SK-N-SH (cell line): ENCODE results near the gene CEACAM16. TPM values are rescaled to one million over a fixed set of nuclear protein-coding genes. Genes with fewer than 3 reads are reported as not detected.
A peak's percentile ranks its signal among the peaks of the same experiment; 100 is the strongest.

ENCODE experiments used
- CTCF ChIA-PET: fragments of 300-600, 350-600 bp; formaldehyde crosslinking; extraction: SDS; loops from one replicate; lab custom pipeline; 2021; lab: Yijun Ruan, JAX
- POLR2A ChIA-PET: fragments of 350-600 bp; sonication (Branson Sonifier 250); formaldehyde crosslinking; extraction: SDS; loops from one replicate; lab custom pipeline; 2020; ENCODE audit warnings: antibody characterized with exemption, inconsistent platforms; lab: Yijun Ruan, JAX
- DNase-seq: peaks from one replicate; pipeline ENCODE4 v3.0.0; 2012
- H2AFZ ChIP-seq: fragments of 200-600 bp; sonication (generic); 2 replicates; pipeline ENCODE4 v1.8.1; 2016; ENCODE audit warnings: antibody characterized with exemption, mild to moderate bottlenecking, low read depth
- H3F3A ChIP-seq: fragments of 200-600 bp; sonication (generic); replicated peaks from 2 replicates; pipeline ENCODE3; 2016; ENCODE audit warnings: antibody characterized with exemption, mild to moderate bottlenecking; ENCODE audit not compliant: insufficient read depth
- H3K27ac ChIP-seq, 2 experiments: fragments of 200-500 bp in 1 of 2; fragments of 200-600 bp in 1 of 2; sonication (Bioruptor generic) in 1 of 2; sonication (generic), shearing (Covaris generic) in 1 of 2; 2 replicates each; pipeline versions ENCODE4 v1.5.1 to v1.6.1; 2014 to 2016; ENCODE audit warnings: low read depth in 2 of 2, inconsistent platforms in 1 of 2, low read length in 1 of 2, mild to moderate bottlenecking in 1 of 2, mixed read lengths in 1 of 2
- H3K27me3 ChIP-seq: fragments of 200-600 bp; sonication (generic), shearing (Covaris generic); 2 replicates; pipeline ENCODE4 v1.6.1; 2016; ENCODE audit warnings: mixed run types; ENCODE audit not compliant: insufficient read depth
- H3K36me3 ChIP-seq, 2 experiments: fragments of 200-500 bp in 1 of 2; fragments of 200-600 bp in 1 of 2; sonication (Bioruptor generic) in 1 of 2; sonication (generic) in 1 of 2; replicated peaks in 1 of 2; 2 replicates each; pipeline versions ENCODE3 to v1.5.1; 2014 to 2016; ENCODE audit warnings: low read length in 1 of 2, mild to moderate bottlenecking in 1 of 2; ENCODE audit not compliant: insufficient read depth in 2 of 2, control insufficient read depth in 1 of 2
- H3K4me1 ChIP-seq, 2 experiments: fragments of 200-500 bp in 1 of 2; fragments of 200-600 bp in 1 of 2; sonication (Bioruptor generic) in 1 of 2; sonication (generic), shearing (Covaris generic) in 1 of 2; 2 replicates each; pipeline versions ENCODE4 v1.5.1 to v1.6.1; 2014 to 2016; ENCODE audit warnings: low read depth in 1 of 2, low read length in 1 of 2, mixed run types in 1 of 2; ENCODE audit not compliant: insufficient read depth in 2 of 2, control insufficient read depth in 1 of 2
- H3K4me2 ChIP-seq: fragments of 200-600 bp; sonication (generic), shearing (Covaris generic); 2 replicates; pipeline ENCODE4 v1.6.1; 2017; ENCODE audit warnings: mixed run types
- H3K4me3 ChIP-seq, 2 experiments: fragments of 200-500 bp in 1 of 2; fragments of 200-600 bp in 1 of 2; sonication (Bioruptor generic) in 1 of 2; sonication (generic), shearing (Covaris generic) in 1 of 2; 2 replicates each; pipeline versions ENCODE4 v1.5.1 to v1.8.1; 2014 to 2016; ENCODE audit warnings: low read depth in 2 of 2, inconsistent platforms in 1 of 2, low read length in 1 of 2, mild to moderate bottlenecking in 1 of 2, mixed read lengths in 1 of 2, moderate library complexity in 1 of 2
- H3K79me2 ChIP-seq: fragments of 200-600 bp; sonication (generic); 2 replicates; pipeline ENCODE4 v1.8.1; 2017; ENCODE audit warnings: mild to moderate bottlenecking; ENCODE audit not compliant: insufficient read depth
- H3K9ac ChIP-seq: fragments of 200-600 bp; sonication (generic); 2 replicates; pipeline ENCODE4 v1.6.1; 2017; ENCODE audit warnings: mixed run types
- H3K9me2 ChIP-seq: fragments of 200-600 bp; sonication (generic); 2 replicates; pipeline ENCODE4 v1.6.1; 2017; ENCODE audit warnings: mixed run types
- H3K9me3 ChIP-seq: fragments of 200-600 bp; sonication (generic); 2 replicates; pipeline ENCODE4 v1.6.1; 2017; ENCODE audit warnings: mixed run types, mild to moderate bottlenecking, moderate library complexity
- H4K20me1 ChIP-seq: fragments of 200-600 bp; sonication (generic); 2 replicates; pipeline ENCODE4 v1.6.1; 2017; ENCODE audit warnings: mild to moderate bottlenecking, mixed run types; ENCODE audit not compliant: insufficient read depth
- EP300 ChIP-seq, 2 experiments: IDR thresholded peaks; 2 replicates each; pipeline versions ENCODE4 v1.4.0 to v1.6.1; 2012; ENCODE audit warnings: borderline replicate concordance in 1 of 2, low read depth in 1 of 2, low read length in 1 of 2
- FOSL2 ChIP-seq: IDR thresholded peaks from 2 replicates; pipeline ENCODE4 v1.4.0; 2012; ENCODE audit warnings: low read depth, mild to moderate bottlenecking, moderate library complexity, borderline replicate concordance
- FOXJ3 ChIP-seq: sonication (generic); formaldehyde crosslinking; IDR thresholded peaks from 2 replicates; pipeline ENCODE4 v1.5.1; 2020; ENCODE audit warnings: mild to moderate bottlenecking, missing genetic modification reagents
- GABPA ChIP-seq: IDR thresholded peaks from 2 replicates; pipeline ENCODE4 v1.4.0; 2012; ENCODE audit warnings: low read depth, mild to moderate bottlenecking
- GATA2 ChIP-seq: sonication (generic); formaldehyde crosslinking; IDR thresholded peaks from 2 replicates; pipeline ENCODE4 v1.5.0; 2020; ENCODE audit warnings: mild to moderate bottlenecking, missing genetic modification reagents
- JUND ChIP-seq: IDR thresholded peaks from 2 replicates; pipeline ENCODE4 v1.4.0; 2012
- NFIC ChIP-seq: IDR thresholded peaks from 2 replicates; pipeline ENCODE4 v1.4.0; 2012; ENCODE audit warnings: borderline replicate concordance
- NRF1 ChIP-seq: IDR thresholded peaks from 2 replicates; pipeline ENCODE4 v1.6.1; 2012; ENCODE audit warnings: low read depth, mild to moderate bottlenecking, low read length
- POLR2AphosphoS5 ChIP-seq: IDR thresholded peaks from 2 replicates; pipeline ENCODE4 v1.6.1; 2012; ENCODE audit warnings: low read depth, low read length
- RFX5 ChIP-seq: IDR thresholded peaks from 2 replicates; pipeline ENCODE4 v1.6.1; 2012; ENCODE audit warnings: mild to moderate bottlenecking, improper control_type of control experiment, low read length
- RXRA ChIP-seq: IDR thresholded peaks from 2 replicates; pipeline ENCODE4 v1.4.0; 2012; ENCODE audit warnings: low read depth, mild to moderate bottlenecking, borderline replicate concordance
- SIN3A ChIP-seq: IDR thresholded peaks from 2 replicates; pipeline ENCODE4 v1.6.1; 2012; ENCODE audit warnings: low read depth, mild to moderate bottlenecking, low read length, moderate library complexity, borderline replicate concordance
- TCF12 ChIP-seq: IDR thresholded peaks from 2 replicates; pipeline ENCODE4 v1.4.0; 2012
- TEAD4 ChIP-seq: IDR thresholded peaks from 2 replicates; pipeline ENCODE4 v1.4.0; 2012; ENCODE audit warnings: mild to moderate bottlenecking, borderline replicate concordance; ENCODE audit not compliant: insufficient read depth
- WGBS: methylation state at CpG from one replicate; pipeline ENCODE4 v1.1.6; 2017; ENCODE audit warnings: low lambda C conversion rate; 5-methylcytosine and 5-hydroxymethylcytosine counted together
- polyA plus RNA-seq, 3 experiments: library from polyadenylated mRNA; depleted of rRNA; stranded (reverse); fragments of >200 nt; gene quantifications; 2 replicates each; pipeline ENCODE4 v1.2.3, GENCODE V29; 2012
- TF ChIP-seq, protein P1 (sequence below): fragments of 150-350 bp; IDR thresholded peaks from 2 replicates; pipeline ENCODE4 v1.6.1; 2016; ENCODE audit warnings: mild to moderate bottlenecking, low read depth, low read length
- TF ChIP-seq, protein P2 (sequence below): IDR thresholded peaks from 2 replicates; pipeline ENCODE4 v1.6.1; 2012; ENCODE audit warnings: mild to moderate bottlenecking, low read depth, low read length, moderate library complexity
- TF ChIP-seq, protein P3 (sequence below): IDR thresholded peaks from 2 replicates; pipeline ENCODE4; 2012
- TF ChIP-seq, protein P4 (sequence below): IDR thresholded peaks from 2 replicates; pipeline ENCODE4 v1.4.0; 2012; ENCODE audit warnings: low read depth
- TF ChIP-seq, protein P5 (sequence below): IDR thresholded peaks from 2 replicates; pipeline ENCODE4 v1.4.0; 2012; ENCODE audit warnings: low read depth, borderline replicate concordance

CEACAM16 gene
- polyA plus RNA-seq, 1 of the 3 experiments (the other 2 are of a cell fraction), result not detected

- 25% methylated on average over 25 of the region's 25 CpGs for WGBS
- no peaks in the 10 kb centered on the region for H3K27me3 ChIP-seq
- no peaks in the 10 kb centered on the region for H3K9me2 ChIP-seq
- no peaks in the 10 kb centered on the region for H3K36me3 ChIP-seq
- H3K4me2 ChIP-seq, result peak overlapping the region; percentile 47; the same call in 1 of the 2 replicates
- no peak overlapping the region for H3K4me3 ChIP-seq
- H2AFZ ChIP-seq, result peak overlapping the region; percentile 24; the same call in 1 of the 2 replicates
- peaks cover 0 to 6% of the 10 kb centered on the region in 2 experiments; a peak in 1 of 4 replicates for H3K4me1 ChIP-seq
- peaks cover 33% of the 10 kb centered on the region for H3F3A ChIP-seq
- peak overlapping the region in 1 of 2 experiments; percentile 92; a peak in 2 of 4 replicates for H3K27ac ChIP-seq
- peak overlapping the region; percentile 54; the same call in 1 of the 2 replicates for H3K9ac ChIP-seq
- ChIA-PET CTCF (interaction anchor here (0.7 kb wide), 1 partner anchor 39 kb away, joined by 4 read pairs; no protein-coding TSS in a partner anchor), POLR2A (no interaction called here)
- H4K20me1 ChIP-seq, result no peaks in the 10 kb centered on the region
- H3K79me2 ChIP-seq, result no peaks in the 10 kb centered on the region
- no peaks in the 10 kb centered on the region for H3K9me3 ChIP-seq
- DNase-seq, result no peak
- TF ChIP-seq GATA2 (CRISPR knock-in tag) (no peak), FOSL2 (peak; percentile 77), TEAD4 (no peak), SIN3A (0 out of 2 replicates have a peak, but pooled peaks have one; percentile 45), JUND (peak; percentile 87), GABPA (0 out of 2 replicates have a peak, but pooled peaks have one; percentile 16), FOXJ3 (CRISPR knock-in tag) (no peak), NFIC (peak; percentile 46; the same call in 1 of the 2 replicates), NRF1 (no peak), RXRA (peak; percentile 67; the same call in 1 of the 2 replicates), TCF12 (peak; percentile 61), RFX5 (no peak), EP300 (IDR thresholded peaks at IDR 0.05; ENCODE audit: borderline replicate concordance in 1 of 2, low read depth in 1 of 2, low read length in 1 of 2) (no peak), POLR2AphosphoS5 (peak; percentile 65; the same call in 1 of the 2 replicates)
- TF ChIP-seq, protein P1, sequence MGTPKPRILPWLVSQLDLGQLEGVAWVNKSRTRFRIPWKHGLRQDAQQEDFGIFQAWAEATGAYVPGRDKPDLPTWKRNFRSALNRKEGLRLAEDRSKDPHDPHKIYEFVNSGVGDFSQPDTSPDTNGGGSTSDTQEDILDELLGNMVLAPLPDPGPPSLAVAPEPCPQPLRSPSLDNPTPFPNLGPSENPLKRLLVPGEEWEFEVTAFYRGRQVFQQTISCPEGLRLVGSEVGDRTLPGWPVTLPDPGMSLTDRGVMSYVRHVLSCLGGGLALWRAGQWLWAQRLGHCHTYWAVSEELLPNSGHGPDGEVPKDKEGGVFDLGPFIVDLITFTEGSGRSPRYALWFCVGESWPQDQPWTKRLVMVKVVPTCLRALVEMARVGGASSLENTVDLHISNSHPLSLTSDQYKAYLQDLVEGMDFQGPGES, result no peak
- TF ChIP-seq, protein P2, sequence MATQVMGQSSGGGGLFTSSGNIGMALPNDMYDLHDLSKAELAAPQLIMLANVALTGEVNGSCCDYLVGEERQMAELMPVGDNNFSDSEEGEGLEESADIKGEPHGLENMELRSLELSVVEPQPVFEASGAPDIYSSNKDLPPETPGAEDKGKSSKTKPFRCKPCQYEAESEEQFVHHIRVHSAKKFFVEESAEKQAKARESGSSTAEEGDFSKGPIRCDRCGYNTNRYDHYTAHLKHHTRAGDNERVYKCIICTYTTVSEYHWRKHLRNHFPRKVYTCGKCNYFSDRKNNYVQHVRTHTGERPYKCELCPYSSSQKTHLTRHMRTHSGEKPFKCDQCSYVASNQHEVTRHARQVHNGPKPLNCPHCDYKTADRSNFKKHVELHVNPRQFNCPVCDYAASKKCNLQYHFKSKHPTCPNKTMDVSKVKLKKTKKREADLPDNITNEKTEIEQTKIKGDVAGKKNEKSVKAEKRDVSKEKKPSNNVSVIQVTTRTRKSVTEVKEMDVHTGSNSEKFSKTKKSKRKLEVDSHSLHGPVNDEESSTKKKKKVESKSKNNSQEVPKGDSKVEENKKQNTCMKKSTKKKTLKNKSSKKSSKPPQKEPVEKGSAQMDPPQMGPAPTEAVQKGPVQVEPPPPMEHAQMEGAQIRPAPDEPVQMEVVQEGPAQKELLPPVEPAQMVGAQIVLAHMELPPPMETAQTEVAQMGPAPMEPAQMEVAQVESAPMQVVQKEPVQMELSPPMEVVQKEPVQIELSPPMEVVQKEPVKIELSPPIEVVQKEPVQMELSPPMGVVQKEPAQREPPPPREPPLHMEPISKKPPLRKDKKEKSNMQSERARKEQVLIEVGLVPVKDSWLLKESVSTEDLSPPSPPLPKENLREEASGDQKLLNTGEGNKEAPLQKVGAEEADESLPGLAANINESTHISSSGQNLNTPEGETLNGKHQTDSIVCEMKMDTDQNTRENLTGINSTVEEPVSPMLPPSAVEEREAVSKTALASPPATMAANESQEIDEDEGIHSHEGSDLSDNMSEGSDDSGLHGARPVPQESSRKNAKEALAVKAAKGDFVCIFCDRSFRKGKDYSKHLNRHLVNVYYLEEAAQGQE, result peak; percentile 20; the same call in 1 of the 2 replicates
- TF ChIP-seq, protein P3, sequence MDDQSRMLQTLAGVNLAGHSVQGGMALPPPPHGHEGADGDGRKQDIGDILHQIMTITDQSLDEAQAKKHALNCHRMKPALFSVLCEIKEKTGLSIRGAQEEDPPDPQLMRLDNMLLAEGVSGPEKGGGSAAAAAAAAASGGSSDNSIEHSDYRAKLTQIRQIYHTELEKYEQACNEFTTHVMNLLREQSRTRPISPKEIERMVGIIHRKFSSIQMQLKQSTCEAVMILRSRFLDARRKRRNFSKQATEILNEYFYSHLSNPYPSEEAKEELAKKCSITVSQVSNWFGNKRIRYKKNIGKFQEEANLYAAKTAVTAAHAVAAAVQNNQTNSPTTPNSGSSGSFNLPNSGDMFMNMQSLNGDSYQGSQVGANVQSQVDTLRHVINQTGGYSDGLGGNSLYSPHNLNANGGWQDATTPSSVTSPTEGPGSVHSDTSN, result peak; percentile 93
- TF ChIP-seq, protein P4, sequence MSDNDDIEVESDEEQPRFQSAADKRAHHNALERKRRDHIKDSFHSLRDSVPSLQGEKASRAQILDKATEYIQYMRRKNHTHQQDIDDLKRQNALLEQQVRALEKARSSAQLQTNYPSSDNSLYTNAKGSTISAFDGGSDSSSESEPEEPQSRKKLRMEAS, result peak; percentile 28
- TF ChIP-seq, protein P5, sequence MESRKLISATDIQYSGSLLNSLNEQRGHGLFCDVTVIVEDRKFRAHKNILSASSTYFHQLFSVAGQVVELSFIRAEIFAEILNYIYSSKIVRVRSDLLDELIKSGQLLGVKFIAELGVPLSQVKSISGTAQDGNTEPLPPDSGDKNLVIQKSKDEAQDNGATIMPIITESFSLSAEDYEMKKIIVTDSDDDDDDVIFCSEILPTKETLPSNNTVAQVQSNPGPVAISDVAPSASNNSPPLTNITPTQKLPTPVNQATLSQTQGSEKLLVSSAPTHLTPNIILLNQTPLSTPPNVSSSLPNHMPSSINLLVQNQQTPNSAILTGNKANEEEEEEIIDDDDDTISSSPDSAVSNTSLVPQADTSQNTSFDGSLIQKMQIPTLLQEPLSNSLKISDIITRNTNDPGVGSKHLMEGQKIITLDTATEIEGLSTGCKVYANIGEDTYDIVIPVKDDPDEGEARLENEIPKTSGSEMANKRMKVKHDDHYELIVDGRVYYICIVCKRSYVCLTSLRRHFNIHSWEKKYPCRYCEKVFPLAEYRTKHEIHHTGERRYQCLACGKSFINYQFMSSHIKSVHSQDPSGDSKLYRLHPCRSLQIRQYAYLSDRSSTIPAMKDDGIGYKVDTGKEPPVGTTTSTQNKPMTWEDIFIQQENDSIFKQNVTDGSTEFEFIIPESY, result no peak
Observed at GRCh38 chr19:44684892-44685863, 13.8 kb upstream of the CEACAM16 start.
